GM12874 (cell line): ENCODE data around the gene SLC17A7.

Experiments used
- CTCF ChIP-seq: IDR thresholded peaks from 2 replicates; pipeline ENCODE4 v1.5.1; 2011; ENCODE audit warnings: low read depth, mild to moderate bottlenecking, control low read depth, low read length, moderate library complexity; ENCODE audit not compliant: insufficient read depth

Gene SLC17A7

GRCh38 chr19:49421039-49421877 is 20.1 kb downstream of the SLC17A7 start:
- no peak for TF ChIP-seq CTCF

GRCh38 chr19:49420227-49420626 is 21.1 kb downstream of the SLC17A7 start:
- no peak for TF ChIP-seq CTCF

GRCh38 chr19:49419173-49419572 is 22.2 kb downstream of the SLC17A7 start:
- TF ChIP-seq CTCF = no peak

GRCh38 chr19:49418511-49418910 is 22.8 kb downstream of the SLC17A7 start:
- TF ChIP-seq CTCF = no peak

GRCh38 chr19:49417088-49417487 is 24.2 kb downstream of the SLC17A7 start:
- no peak for TF ChIP-seq CTCF

GRCh38 chr19:49415810-49416200 is 25.5 kb downstream of the SLC17A7 start:
- TF ChIP-seq CTCF = no peak

GRCh38 chr19:49415102-49415809 is 26.1 kb downstream of the SLC17A7 start:
- TF ChIP-seq CTCF = no peak
